Sigmoid colon (tissue), 7 donors: Measurements from ENCODE around the gene U2SURP. TPM values are rescaled to one million over a fixed set of nuclear protein-coding genes. Genes with fewer than 3 reads are reported as not detected.
A peak's percentile ranks its signal among the peaks of the same experiment; 100 is the strongest.

Source experiments
- DNase-seq: peaks from one replicate; pipeline ENCODE4 v3.0.0-alpha.2; 2019
- H3K27ac ChIP-seq, 4 donors: fragments of 200-600 bp; sonication (generic); one replicate each; pipeline ENCODE4 v1.5.1; 2016 to 2019; ENCODE audit warnings: mild to moderate bottlenecking in 1 of 4
- H3K27me3 ChIP-seq, 3 donors: fragments of 200-600 bp; sonication (generic); one replicate each; pipeline ENCODE4 v1.5.1; 2019; ENCODE audit warnings: mild to moderate bottlenecking in 1 of 3
- H3K36me3 ChIP-seq, 4 donors: fragments of 200-600 bp; sonication (generic); one replicate each; pipeline ENCODE4 v1.5.1; 2016 to 2019
- H3K4me1 ChIP-seq, 4 donors: fragments of 200-600 bp; sonication (generic); one replicate each; pipeline ENCODE4 v1.5.1; 2017 to 2019
- H3K4me3 ChIP-seq, 4 donors: fragments of 200-600 bp; sonication (generic); one replicate each; pipeline ENCODE4 v1.5.1; 2017 to 2019; ENCODE audit warnings: mild to moderate bottlenecking in 2 of 4, moderate library complexity in 1 of 4
- H3K9me3 ChIP-seq, 4 donors: fragments of 200-600 bp in 3 of 4; sonication (generic) in 3 of 4; one replicate each; pipeline versions ENCODE4 v1.5.1 to v1.6.1; 2013 to 2019
- CTCF ChIP-seq, 4 experiments: fragments of 450-650 bp in 3 of 4; fragments of 200-600 bp in 1 of 4; IDR thresholded peaks; one replicate each; pipeline ENCODE4 v1.5.1; 2016 to 2019; ENCODE audit warnings: antibody characterized with exemption in 4 of 4, mild to moderate bottlenecking in 3 of 4, moderate library complexity in 2 of 4
- EP300 ChIP-seq, 4 donors: sonication (generic); formaldehyde crosslinking; IDR thresholded peaks; one replicate each; pipeline ENCODE4 v1.6.1; 2017; ENCODE audit warnings: antibody characterized with exemption in 4 of 4
- POLR2A ChIP-seq, 2 donors: fragments of 450-650 bp; IDR thresholded peaks; one replicate each; pipeline ENCODE4 v1.6.1; 2016; ENCODE audit warnings: antibody characterized with exemption in 2 of 2, mild to moderate bottlenecking in 2 of 2, moderate library complexity in 2 of 2
- POLR2AphosphoS5 ChIP-seq, 4 donors: sonication (generic); formaldehyde crosslinking; IDR thresholded peaks; one replicate each; pipeline ENCODE4 v1.6.1; 2017; ENCODE audit warnings: antibody characterized with exemption in 4 of 4
- WGBS, 2 donors: extraction: QIAGEN DNeasy Blood & Tissue Kit; methylation state at CpG; one replicate each; pipeline ENCODE4 v1.1.7; 2013; 5-methylcytosine and 5-hydroxymethylcytosine counted together
- intact Hi-C: fragments of 100-400 bp; cut with DNase I; formaldehyde crosslinking; loops from one replicate; pipeline ENCODE4 v1.15.1; 2023
- polyA plus RNA-seq, 3 donors: library from polyadenylated mRNA; stranded (reverse); fragments of 200-250 nt; gene quantifications; one replicate each; pipeline ENCODE4 v1.2.3, GENCODE V29; 2013
- total RNA-seq, 4 donors: library from RNA; depleted of rRNA; stranded (reverse); fragments of >200 nt; gene quantifications; one replicate each; pipeline ENCODE4 v1.1.0, GENCODE V29; 2016
- donor health status: healthy with polysubstance abuse.
- donor health status: Bipolar disorder and iron deficiency.
- donor health status: healthy.

The U2SURP gene
- total and polyA plus RNA-seq, 7 donors: 11.4 to 79.8 (median 66.8) TPM

- Histone ChIP-seq H3K27me3 (no peaks in the 10 kb centered on the region), H3K4me3 (no peak overlapping the region), H3K4me1 (peaks cover 0 to 6% (median 3%) of the 10 kb centered on the region in 4 donors), H3K9me3 (no peaks in the 10 kb centered on the region), H3K36me3 (no peaks in the 10 kb centered on the region), H3K27ac (no peak overlapping the region)
- DNase-seq: no peak
- WGBS, 2 donors: 85 to 90% methylated on average over 4 of the region's 4 CpGs
- intact Hi-C loops: no loop called here
- TF ChIP-seq EP300 (IDR thresholded peaks at IDR 0.05) (no peak), POLR2AphosphoS5 (IDR thresholded peaks at IDR 0.05) (no peak), POLR2A (IDR thresholded peaks at IDR 0.05) (no peak), CTCF (IDR thresholded peaks at IDR 0.05) (no peak)
Measured at GRCh38 chr3:142975316-142975995, 25.9 kb upstream of the U2SURP start.

GRCh38 chr3:142976621-142977398 lies 24.6 kb upstream of the U2SURP start:
- Histone ChIP-seq H3K36me3 (no peaks in the 10 kb centered on the region), H3K4me3 (no peak overlapping the region), H3K4me1 (peaks cover 0 to 6% (median 3%) of the 10 kb centered on the region in 4 donors), H3K9me3 (no peaks in the 10 kb centered on the region), H3K27me3 (no peaks in the 10 kb centered on the region), H3K27ac (no peak overlapping the region)
- WGBS, 2 donors: 66 to 68% methylated on average over 8 of the region's 8 CpGs
- peak; percentile 78 for DNase-seq
- TF ChIP-seq POLR2AphosphoS5 (IDR thresholded peaks at IDR 0.05) (no peak), EP300 (IDR thresholded peaks at IDR 0.05) (no peak), POLR2A (IDR thresholded peaks at IDR 0.05) (no peak), CTCF (IDR thresholded peaks at IDR 0.05) (no peak)
- intact Hi-C loops: no loop called here

- Histone ChIP-seq H3K27me3 (no peaks in the 10 kb centered on the region), H3K36me3 (no peaks in the 10 kb centered on the region), H3K9me3 (no peaks in the 10 kb centered on the region), H3K27ac (no peak overlapping the region), H3K4me3 (no peak overlapping the region), H3K4me1 (peaks cover 0 to 6% (median 3%) of the 10 kb centered on the region in 4 donors)
- intact Hi-C loops: no loop called here
- no peak for DNase-seq
- WGBS, 2 donors: 68 to 91% methylated on average over 1 of the region's 1 CpG
- TF ChIP-seq EP300 (IDR thresholded peaks at IDR 0.05) (no peak), CTCF (IDR thresholded peaks at IDR 0.05) (no peak), POLR2AphosphoS5 (IDR thresholded peaks at IDR 0.05) (no peak), POLR2A (IDR thresholded peaks at IDR 0.05) (no peak)
Measured at GRCh38 chr3:142977399-142977728, 24.0 kb upstream of the U2SURP start.

- intact Hi-C loops: no loop called here
- no peaks in the 10 kb centered on the region for H3K36me3 ChIP-seq
- peaks cover 0 to 6% (median 3%) of the 10 kb centered on the region in 4 donors for H3K4me1 ChIP-seq
- no peaks in the 10 kb centered on the region for H3K9me3 ChIP-seq
- no peaks in the 10 kb centered on the region for H3K27me3 ChIP-seq
- DNase-seq: no peak
- 57% methylated on average over 3 of the region's 3 CpGs for WGBS, 2 donors
- TF ChIP-seq CTCF (IDR thresholded peaks at IDR 0.05): no peak
- TF ChIP-seq EP300 (IDR thresholded peaks at IDR 0.05): no peak
- H3K4me3 ChIP-seq: no peak overlapping the region
- H3K27ac ChIP-seq: no peak overlapping the region
Measured at GRCh38 chr3:142981108-142981507, 20.3 kb upstream of the U2SURP start.
